Fibroblast of mammary gland (primary cell): Measurements from ENCODE around the gene TEX52.
A peak's percentile ranks its signal among the peaks of the same experiment; 100 is the strongest.

Experiments used
- DNase-seq: peaks from one replicate; pipeline ENCODE4 v3.0.0-alpha.2; 2010; ENCODE audit warnings: low read depth
- H3K4me3 ChIP-seq: 2 replicates; pipeline ENCODE4 v1.5.1; 2011; ENCODE audit warnings: low read depth, mild to moderate bottlenecking, low read length, moderate library complexity; ENCODE audit not compliant: control insufficient read depth
- CTCF ChIP-seq: conservative IDR thresholded peaks from 2 replicates; pipeline ENCODE4 v1.5.1; 2011; ENCODE audit warnings: low read depth, low read length, inconsistent platforms; ENCODE audit not compliant: control insufficient read depth, insufficient read depth

Gene TEX52

GRCh38 chr12:2893007-2893406, 36.2 kb upstream of the TEX52 start:
- no peak for TF ChIP-seq CTCF
- H3K4me3 ChIP-seq: peak overlapping the region; percentile 35
- peak; percentile 96 for DNase-seq

- TF ChIP-seq CTCF: no peak
- H3K4me3 ChIP-seq: peak overlapping the region; percentile 91
- DNase-seq: peak; percentile 82
These were observed 35.4 kb upstream of the TEX52 start for GRCh38 chr12:2892246-2892645.

GRCh38 chr12:2891240-2892053, 34.6 kb upstream of the TEX52 start:
- no peak for TF ChIP-seq CTCF
- DNase-seq: peak; percentile 79

GRCh38 chr12:2890388-2891239, 33.8 kb upstream of the TEX52 start, which contains the start of gene TULP3:
Gene TULP3, plus strand, starts transcription at chr12:2890891. Its CDS starts 57 bp downstream, at chr12:2890948.
- peak; percentile 96 for DNase-seq
- H3K4me3 ChIP-seq: peak within 1 kb of the TSS; percentile 91
- TF ChIP-seq CTCF: no peak

More at GRCh38 chr12:2891240-2892053, 34.6 kb upstream of the TEX52 start:
- H3K4me3 ChIP-seq: peak overlapping the region; percentile 91

GRCh38 chr12:2890001-2890387, 33.2 kb upstream of the TEX52 start:
- peak overlapping the region; percentile 91 for H3K4me3 ChIP-seq
- no peak for DNase-seq
- TF ChIP-seq CTCF: no peak

GRCh38 chr12:2886768-2887450, 30.1 kb upstream of the TEX52 start:
- no peak for DNase-seq
- no peak for TF ChIP-seq CTCF
- H3K4me3 ChIP-seq: no peak overlapping the region
